Fibroblast of villous mesenchyme (primary cell): ENCODE measurements around the gene SLC7A8. TPM values are rescaled to one million over a fixed set of nuclear protein-coding genes. Genes with fewer than 3 reads are reported as not detected.

Experiments
- DNase-seq: peaks from one replicate; pipeline ENCODE4 v3.0.0-alpha.2; 2010; ENCODE audit warnings: low read depth
- H3K4me3 ChIP-seq: 2 replicates; pipeline ENCODE4 v1.5.1; 2011; ENCODE audit warnings: low read depth, mild to moderate bottlenecking, low read length
- CTCF ChIP-seq: IDR thresholded peaks from 2 replicates; pipeline ENCODE4 v1.5.1; 2012; ENCODE audit warnings: low read depth, mild to moderate bottlenecking, low read length; ENCODE audit not compliant: insufficient read depth
- small RNA-seq: library from RNA; depleted of rRNA; stranded (forward); fragments of <200 nt; gene quantifications from one replicate; pipeline ENCODE3, GENCODE V24; 2012
- total RNA-seq: library from RNA; depleted of rRNA; stranded (reverse); fragments of >200 nt; gene quantifications from 2 replicates; pipeline ENCODE4 v1.2.3, GENCODE V29; 2012

Gene SLC7A8
- total RNA-seq, 1 donor = 0.86 TPM

DNA sequence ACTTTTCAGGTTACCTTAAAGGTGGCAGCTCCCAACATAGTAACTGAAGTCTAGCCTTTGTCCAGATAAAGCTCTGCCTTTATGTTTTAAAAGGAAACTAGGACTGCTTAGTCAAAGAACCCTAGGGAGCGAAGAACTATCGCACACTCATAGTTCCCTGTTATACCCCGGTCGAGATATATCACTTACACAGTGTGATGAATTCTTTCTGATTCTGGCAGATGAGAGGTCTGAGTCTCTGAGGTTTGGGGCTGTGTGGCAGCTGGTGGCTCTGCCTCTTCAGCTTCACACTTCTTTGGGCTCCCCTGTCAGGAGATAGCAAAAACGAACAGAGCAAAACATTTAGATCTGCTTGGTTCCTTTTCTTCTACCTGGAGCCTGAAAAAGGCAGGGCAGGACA is 105.5 kb downstream of the SLC7A8 start:
- H3K4me3 ChIP-seq = no peak overlapping the region
- TF ChIP-seq CTCF = no peak
- DNase-seq = no peak

DNA sequence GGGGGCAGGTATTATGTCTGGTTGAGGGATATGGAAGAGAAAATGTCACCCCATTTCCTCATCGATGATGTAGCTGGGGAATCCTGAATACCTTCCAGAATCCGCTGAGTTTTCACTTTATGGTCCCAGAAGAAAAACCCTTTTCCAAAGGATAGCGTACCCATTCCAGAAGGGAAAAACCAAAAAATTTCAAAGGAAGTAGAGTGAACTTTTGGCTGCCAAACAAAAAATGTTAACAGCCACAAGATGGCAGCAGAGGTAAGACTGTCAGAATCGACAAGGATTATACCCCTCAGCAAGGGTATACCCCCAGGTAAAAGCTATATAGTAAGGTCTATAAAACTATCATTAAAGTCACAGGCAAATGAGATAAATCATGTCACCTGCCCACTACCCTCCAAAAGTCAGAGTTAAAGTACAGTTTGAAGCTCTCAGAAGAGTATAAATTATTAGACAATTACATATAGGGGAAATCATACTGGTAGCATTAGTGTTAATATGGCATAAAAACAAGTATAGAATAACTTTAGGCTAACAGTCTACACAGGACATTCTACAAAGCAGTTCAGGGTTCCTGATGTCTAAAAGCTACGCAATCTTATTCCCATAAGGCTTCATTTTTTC is 106.6 kb downstream of the SLC7A8 start:
- H3K4me3 ChIP-seq = no peak overlapping the region
- peak; percentile 69 for TF ChIP-seq CTCF
- peak; percentile 42 for DNase-seq

Small RNAs within 50 kb of the gene (small RNA-seq; reads per million reads assigned to genes)
- gene AL049829.1 (not detected), gene RNU6-1138P (not detected)

Other genes starting within 250 kb of the SLC7A8 start
- 29.8 and 46.7 TPM in 2 replicates for gene HAUS4, start 226.6 kb downstream of the SLC7A8 start, total RNA-seq
- gene AJUBA, start 201.1 kb downstream of the SLC7A8 start, total RNA-seq = 105 and 131 TPM in 2 replicates
- gene C14orf93, start 173.5 kb downstream of the SLC7A8 start, total RNA-seq = 4.5 and 4.7 TPM in 2 replicates
- 178 and 196 TPM in 2 replicates for gene PSMB5, start 148.8 kb downstream of the SLC7A8 start, total RNA-seq
- gene PSMB11, start 141.4 kb downstream of the SLC7A8 start, total RNA-seq = not detected in 2 replicates
- gene CDH24, start 126.1 kb downstream of the SLC7A8 start, total RNA-seq = 6.4 and 10.8 TPM in 2 replicates
- gene ACIN1, start 88.5 kb downstream of the SLC7A8 start, total RNA-seq = 93.1 and 106 TPM in 2 replicates
- 48.0 and 66.1 TPM in 2 replicates for gene C14orf119, start 88.2 kb downstream of the SLC7A8 start, total RNA-seq
- gene CIROP, start 78.7 kb downstream of the SLC7A8 start, total RNA-seq = not detected in 2 replicates
- not detected in 2 replicates for gene CEBPE, start 64.4 kb downstream of the SLC7A8 start, total RNA-seq
- not detected in 2 replicates for gene RNF212B, start 54.3 kb upstream of the SLC7A8 start, total RNA-seq
- 4.2 and 6.0 TPM in 2 replicates for gene HOMEZ, start 102.5 kb upstream of the SLC7A8 start, total RNA-seq
- gene PPP1R3E, start 119.2 kb upstream of the SLC7A8 start, total RNA-seq = 3.0 and 5.8 TPM in 2 replicates
- 17.7 and 20.7 TPM in 2 replicates for gene BCL2L2, start 123.2 kb upstream of the SLC7A8 start, total RNA-seq
- gene PABPN1, start 137.8 kb upstream of the SLC7A8 start, total RNA-seq = 51.2 and 75.1 TPM in 2 replicates
- 14.8 and 16.4 TPM in 2 replicates for gene SLC22A17, start 169.2 kb upstream of the SLC7A8 start, total RNA-seq
- 7.7 and 7.8 TPM in 2 replicates for gene EFS, start 181.5 kb upstream of the SLC7A8 start, total RNA-seq
- gene IL25, start 189.1 kb upstream of the SLC7A8 start, total RNA-seq = not detected in 2 replicates
- not detected in 2 replicates for gene CMTM5, start 193.4 kb upstream of the SLC7A8 start, total RNA-seq
- not detected in 2 replicates for gene MYH6, start 224.6 kb upstream of the SLC7A8 start, total RNA-seq